Esophagus squamous epithelium (tissue), 5 donors: ENCODE results near the gene SOCS3. TPM values are rescaled to one million over a fixed set of nuclear protein-coding genes. Genes with fewer than 3 reads are reported as not detected.

Experiments used
- DNase-seq: peaks from one replicate; lab custom pipeline; 2025; lab: John Stamatoyannopoulos, UW
- H3K27ac ChIP-seq, 4 donors: fragments of 200-600 bp; sonication (generic); one replicate each; pipeline ENCODE4 v1.5.1; 2016 to 2019; ENCODE audit warnings: mild to moderate bottlenecking in 1 of 4
- H3K27me3 ChIP-seq, 4 donors: fragments of 200-600 bp; sonication (generic); 1 replicate in 3 of 4; 2 replicates in 1 of 4; pipeline versions ENCODE4 v1.5.1 to v1.6.0; 2017 to 2021; ENCODE audit warnings: antibody characterized with exemption in 1 of 4
- H3K36me3 ChIP-seq, 3 donors: fragments of 200-600 bp; sonication (generic); one replicate each; pipeline ENCODE4 v1.5.1; 2016 to 2019
- H3K4me1 ChIP-seq, 3 donors: fragments of 200-600 bp; sonication (generic); one replicate each; pipeline ENCODE4 v1.5.1; 2017 to 2019
- H3K4me3 ChIP-seq, 4 donors: fragments of 200-600 bp; sonication (generic); 1 replicate in 3 of 4; 2 replicates in 1 of 4; pipeline ENCODE4 v1.5.1; 2016 to 2019; ENCODE audit warnings: mild to moderate bottlenecking in 2 of 4, moderate library complexity in 1 of 4
- H3K9me3 ChIP-seq, 3 donors: fragments of 200-600 bp; sonication (generic); one replicate each; pipeline ENCODE4 v1.5.1; 2016 to 2019
- CTCF ChIP-seq, 6 experiments: fragments of 450-650 bp in 4 of 6; fragments of 200-600 bp in 2 of 6; sonication (generic) in 2 of 6; IDR thresholded peaks; one replicate each; pipeline ENCODE4 v1.5.1; 2016 to 2019; ENCODE audit warnings: antibody characterized with exemption in 6 of 6, mild to moderate bottlenecking in 4 of 6, moderate library complexity in 4 of 6
- POLR2A ChIP-seq, 4 donors: fragments of 450-650 bp; IDR thresholded peaks; one replicate each; pipeline ENCODE4 v1.6.1; 2017; ENCODE audit warnings: antibody characterized with exemption in 4 of 4, mild to moderate bottlenecking in 4 of 4, moderate library complexity in 3 of 4
- WGBS, 2 donors: methylation state at CpG; one replicate each; pipeline ENCODE4 v1.1.5; 2018; 5-methylcytosine and 5-hydroxymethylcytosine counted together
- intact Hi-C: fragments of 100-400 bp; cut with DNase I; formaldehyde crosslinking; loops from one replicate; pipeline ENCODE4 v1.15.0; 2022
- total RNA-seq, 4 donors: library from RNA; depleted of rRNA; stranded (reverse); fragments of >200 nt; gene quantifications; one replicate each; pipeline ENCODE4 v1.1.0, GENCODE V29; 2016
- donor health status: DM: yes; HTN: yes; CAD: no.

Gene SOCS3
- total RNA-seq, 4 donors from 2014 or later = 6.3 to 23.1 (median 17.1) TPM

GRCh38 chr17:78355045-78355641, 4.7 kb downstream of the SOCS3 start:
- no peak for DNase-seq
- Histone ChIP-seq H3K4me1 (peaks cover 54 to 98% (median 74%) of the 10 kb centered on the region in 3 donors), H3K4me3 (no peak overlapping the region), H3K9me3 (no peaks in the 10 kb centered on the region), H3K27ac (peak overlapping the region in 2 of 4 donors; percentile 94 to 96), H3K27me3 (peaks cover 0 to 17% (median 0%) of the 10 kb centered on the region in 4 donors), H3K36me3 (peaks cover 3 to 7% (median 6%) of the 10 kb centered on the region in 3 donors)
- WGBS, 2 donors = 69 to 78% methylated on average over 6 to 9 of the region's 9 CpGs
- TF ChIP-seq POLR2A (IDR thresholded peaks at IDR 0.05) (no peak), CTCF (IDR thresholded peaks at IDR 0.05) (no peak)
- intact Hi-C loops = no loop called here

- Histone ChIP-seq H3K9me3 (no peaks in the 10 kb centered on the region), H3K4me1 (peaks cover 52 to 96% (median 76%) of the 10 kb centered on the region in 3 donors), H3K36me3 (peaks cover 3 to 7% (median 6%) of the 10 kb centered on the region in 3 donors), H3K27ac (peak overlapping the region; percentile 72 to 96 (median 88)), H3K4me3 (peak overlapping the region in 1 of 4 donors; percentile 68), H3K27me3 (peaks cover 0 to 8% (median 0%) of the 10 kb centered on the region in 4 donors)
- WGBS, 2 donors = 60 to 97% methylated on average over 1 to 5 of the region's 8 CpGs
- DNase-seq = no peak
- TF ChIP-seq POLR2A (IDR thresholded peaks at IDR 0.05) (no peak), CTCF (IDR thresholded peaks at IDR 0.05) (no peak)
- intact Hi-C loops = no loop called here
Measured at GRCh38 chr17:78353834-78354233, 6.0 kb downstream of the SOCS3 start.

GRCh38 chr17:78351449-78352006, 8.3 kb downstream of the SOCS3 start:
- Histone ChIP-seq H3K9me3 (no peaks in the 10 kb centered on the region), H3K27me3 (peaks cover 0 to 13% (median 0%) of the 10 kb centered on the region in 4 donors), H3K36me3 (no peaks in the 10 kb centered on the region), H3K27ac (peak overlapping the region; percentile 72 to 96 (median 88)), H3K4me1 (peaks cover 35 to 86% (median 66%) of the 10 kb centered on the region in 3 donors), H3K4me3 (no peak overlapping the region)
- intact Hi-C loops = no loop called here
- peak in 1 of 4 donors; percentile 43 for TF ChIP-seq POLR2A (IDR thresholded peaks at IDR 0.05)
- TF ChIP-seq CTCF (IDR thresholded peaks at IDR 0.05) = peak in 2 of 6 experiments; percentile 6 to 20
- 3 to 38% methylated on average over 2 to 7 of the region's 16 CpGs for WGBS, 2 donors
- no peak for DNase-seq

- Histone ChIP-seq H3K4me1 (peaks cover 30 to 86% (median 66%) of the 10 kb centered on the region in 3 donors), H3K27me3 (peaks cover 0 to 13% (median 0%) of the 10 kb centered on the region in 4 donors), H3K9me3 (no peaks in the 10 kb centered on the region), H3K36me3 (no peaks in the 10 kb centered on the region), H3K4me3 (no peak overlapping the region), H3K27ac (peak overlapping the region in 1 of 4 donors; percentile 46)
- WGBS, 2 donors = 62 to 77% methylated on average over 4 of the region's 4 CpGs
- TF ChIP-seq POLR2A (IDR thresholded peaks at IDR 0.05) = no peak
- no peak for TF ChIP-seq CTCF (IDR thresholded peaks at IDR 0.05)
- no peak for DNase-seq
- intact Hi-C loops = no loop called here
Measured at GRCh38 chr17:78349891-78350642, 9.8 kb downstream of the SOCS3 start.
